HepG2 (cell line): ENCODE measurements around the gene ALDOA. TPM values are rescaled to one million over a fixed set of nuclear protein-coding genes. Genes with fewer than 3 reads are reported as not detected.

ENCODE experiments used
- CREB1 ChIP-seq, 2 experiments: fragments of 450-650 bp in 1 of 2; IDR thresholded peaks; 2 replicates each; pipeline ENCODE4 v1.6.1; 2016 to 2017; ENCODE audit warnings: control low read depth in 1 of 2, mild to moderate bottlenecking in 1 of 2, missing compliant biosample characterization in 1 of 2, missing genetic modification characterization in 1 of 2
- DBP ChIP-seq: sonication (generic); formaldehyde crosslinking; IDR thresholded peaks from 2 replicates; pipeline ENCODE4 v1.4.0; 2020; ENCODE audit warnings: missing genetic modification reagents; ENCODE audit errors: not compliant biosample characterization
- HNF1A ChIP-seq, 2 experiments: sonication (generic) in 1 of 2; formaldehyde crosslinking in 1 of 2; IDR thresholded peaks; 2 replicates each; pipeline versions ENCODE4 v1.4.0 to v1.6.1; 2016 to 2020; ENCODE audit warnings: borderline replicate concordance in 1 of 2, low read depth in 1 of 2, mild to moderate bottlenecking in 1 of 2, missing genetic modification reagents in 1 of 2
- HNRNPL ChIP-seq: fragments of 200-400 bp; formaldehyde crosslinking; IDR thresholded peaks from 2 replicates; pipeline ENCODE4 v1.6.1; 2017; ENCODE audit warnings: mild to moderate bottlenecking, low read depth, low read length
- SMYD3 ChIP-seq: sonication (generic); formaldehyde crosslinking; IDR thresholded peaks from 2 replicates; pipeline ENCODE4 v1.8.1; 2023; ENCODE audit warnings: mild to moderate bottlenecking, missing genetic modification reagents
- STAT6 ChIP-seq: sonication (generic); formaldehyde crosslinking; IDR thresholded peaks from 2 replicates; pipeline ENCODE4 v1.4.0; 2020; ENCODE audit warnings: missing genetic modification reagents, mild to moderate bottlenecking, borderline replicate concordance
- TOPORS ChIP-seq: sonication (generic); formaldehyde crosslinking; IDR thresholded peaks from 2 replicates; pipeline ENCODE4 v1.8.0; 2023; ENCODE audit warnings: mild to moderate bottlenecking, missing genetic modification reagents
- ZBTB34 ChIP-seq: sonication (generic); formaldehyde crosslinking; IDR thresholded peaks from 2 replicates; pipeline ENCODE4 v1.8.0; 2022; ENCODE audit warnings: mild to moderate bottlenecking, missing genetic modification reagents
- ZFP36L2 ChIP-seq: sonication (generic); formaldehyde crosslinking; IDR thresholded peaks from 2 replicates; pipeline ENCODE4 v1.4.0; 2020; ENCODE audit warnings: missing genetic modification reagents
- ZNF343 ChIP-seq: sonication (generic); formaldehyde crosslinking; IDR thresholded peaks from 2 replicates; pipeline ENCODE4 v1.4.0; 2020; ENCODE audit warnings: mild to moderate bottlenecking, missing genetic modification reagents
- ZNF468 ChIP-seq: sonication (generic); formaldehyde crosslinking; IDR thresholded peaks from 2 replicates; pipeline ENCODE4 v1.8.0; 2022; ENCODE audit warnings: mild to moderate bottlenecking, moderate library complexity, missing genetic modification reagents
- ZNF530 ChIP-seq: sonication (generic); formaldehyde crosslinking; IDR thresholded peaks from 2 replicates; pipeline ENCODE4 v1.5.0; 2020; ENCODE audit warnings: low read depth, mild to moderate bottlenecking, missing genetic modification reagents
- ZNF547 ChIP-seq: sonication (generic); formaldehyde crosslinking; IDR thresholded peaks from 2 replicates; pipeline ENCODE4 v1.5.1; 2020; ENCODE audit warnings: mild to moderate bottlenecking, missing genetic modification reagents
- ZNF552 ChIP-seq: sonication (generic); formaldehyde crosslinking; IDR thresholded peaks from 2 replicates; pipeline ENCODE4 v1.9.0; 2022; ENCODE audit warnings: missing genetic modification reagents, mild to moderate bottlenecking, borderline replicate concordance
- ZNF691 ChIP-seq: sonication (generic); formaldehyde crosslinking; IDR thresholded peaks from 2 replicates; pipeline ENCODE4 v1.4.0; 2020; ENCODE audit warnings: missing genetic modification reagents, low read depth, mild to moderate bottlenecking, borderline replicate concordance
- ZNF709 ChIP-seq: sonication (generic); formaldehyde crosslinking; IDR thresholded peaks from 2 replicates; pipeline ENCODE4 v1.5.0; 2020; ENCODE audit warnings: mild to moderate bottlenecking, missing genetic modification reagents
- ZNF746 ChIP-seq: sonication (generic); formaldehyde crosslinking; IDR thresholded peaks from 2 replicates; pipeline ENCODE4 v1.8.0; 2022; ENCODE audit warnings: mild to moderate bottlenecking, missing genetic modification reagents
- polyA plus RNA-seq, 8 experiments: library from polyadenylated mRNA; depleted of rRNA in 3 of 8; stranded (reverse) in 7 of 8; unstranded in 1 of 8; fragments of >200 nt; fragmentation: Illumina TruSeq in 4 of 8; extraction: Trizol in 4 of 8; gene quantifications; 2 replicates each; pipeline versions ENCODE4 v1.2.1 to v1.2.3, GENCODE V29; 2011 to 2016; ENCODE audit warnings: low read depth in 4 of 8, missing spikeins in 1 of 8, mixed read lengths in 1 of 8; ENCODE audit not compliant: insufficient read depth in 1 of 8
- total RNA-seq, 5 experiments: library from RNA; depleted of rRNA; stranded (reverse); fragments of >200 nt; fragmentation: Illumina TruSeq; extraction: Trizol; gene quantifications; 2 replicates each; pipeline ENCODE4 v1.2.3, GENCODE V29; 2016; ENCODE audit warnings: low read depth in 1 of 5

The ALDOA gene
- total and polyA plus RNA-seq, 2 of the 13 experiments (the other 11 are each of a cell fraction or from before 2014, with no cell fraction given) = 925 to 1,884 TPM

- peak; percentile 43 for TF ChIP-seq ZNF691 (CRISPR knock-in tag)
- no peak for TF ChIP-seq STAT6 (CRISPR knock-in tag)
- no peak for TF ChIP-seq ZNF530 (CRISPR knock-in tag)
- no peak for TF ChIP-seq CREB1 (IDR thresholded peaks at IDR 0.05)
- no peak for TF ChIP-seq CREB1 (CRISPR knock-in tag; IDR thresholded peaks at IDR 0.05)
- TF ChIP-seq ZNF468 (CRISPR knock-in tag) = 0 out of 2 replicates have a peak, but pooled peaks have one; percentile 15
- TF ChIP-seq ZNF709 = peak; percentile 85
- peak; percentile 76 for TF ChIP-seq TOPORS (CRISPR knock-in tag)
- TF ChIP-seq ZFP36L2 (CRISPR knock-in tag) = no peak
- TF ChIP-seq ZNF746 (CRISPR knock-in tag) = peak; percentile 76
- TF ChIP-seq DBP = no peak
- TF ChIP-seq ZBTB34 (CRISPR knock-in tag) = peak; percentile 81; the same call in 1 of the 2 replicates
- TF ChIP-seq SMYD3 (CRISPR knock-in tag) = no peak
- 0 out of 2 replicates have a peak, but pooled peaks have one; percentile 10 for TF ChIP-seq ZNF343
- TF ChIP-seq ZNF552 (CRISPR knock-in tag) = no peak
- no peak for TF ChIP-seq ZNF547 (CRISPR knock-in tag)
- peak; percentile 92 for TF ChIP-seq HNRNPL
- TF ChIP-seq HNF1A (IDR thresholded peaks at IDR 0.05; ENCODE audit: low read depth) = no peak; the same call in 1 of the 2 replicates
- peak; percentile 58; the same call in 1 of the 2 replicates for TF ChIP-seq HNF1A (CRISPR knock-in tag; IDR thresholded peaks at IDR 0.05; ENCODE audit: borderline replicate concordance)
These were observed 1.4 kb upstream of the ALDOA start (continued) for GRCh38 chr16:30063893-30064728.
